ENCODE measurements around the gene TTC38. TPM values are rescaled to one million over a fixed set of nuclear protein-coding genes. Genes with fewer than 3 reads are reported as not detected.

Gene TTC38
- total RNA-seq, 2 donors from 2014 or later: 67.7 to 76.9 TPM

GRCh38 chr22:46234969-46235368, 32.8 kb upstream of the TTC38 start:
- Histone ChIP-seq H3K27me3 (replicated peaks; ENCODE audit: insufficient read depth) (no peaks in the 10 kb centered on the region), H3K4me1 (ENCODE audit: control insufficient read depth in 1 of 2, low read depth in 2 of 2) (peaks cover 3 to 11% of the 10 kb centered on the region in 2 donors), H3K36me3 (peaks cover 4% of the 10 kb centered on the region), H3K4me3 (no peak overlapping the region), H3K9me3 (no peaks in the 10 kb centered on the region), H3K27ac (no peak overlapping the region)
- no peak for TF ChIP-seq CTCF (IDR thresholded peaks at IDR 0.05)
- ATAC-seq (ENCODE audit: insufficient number of reproducible peaks, low FRiP score, low read depth) (no peak), DNase-seq (ENCODE audit: low spot score) (no peak)

- Histone ChIP-seq H3K9me3 (no peaks in the 10 kb centered on the region), H3K27me3 (replicated peaks; ENCODE audit: insufficient read depth) (no peaks in the 10 kb centered on the region), H3K4me1 (ENCODE audit: control insufficient read depth in 1 of 2, low read depth in 2 of 2) (peaks cover 3 to 11% of the 10 kb centered on the region in 2 donors), H3K36me3 (peaks cover 4% of the 10 kb centered on the region), H3K4me3 (no peak overlapping the region), H3K27ac (no peak overlapping the region)
- DNase-seq (ENCODE audit: low spot score): no peak
- ATAC-seq (ENCODE audit: insufficient number of reproducible peaks, low FRiP score, low read depth): no peak
- TF ChIP-seq CTCF (IDR thresholded peaks at IDR 0.05): no peak
Measured at GRCh38 chr22:46237453-46238124, 30.2 kb upstream of the TTC38 start.

- no peak for DNase-seq (ENCODE audit: low spot score)
- TF ChIP-seq CTCF (IDR thresholded peaks at IDR 0.05): no peak
- no peak overlapping the region for H3K27ac ChIP-seq
Measured at GRCh38 chr22:46238541-46238940, 29.3 kb upstream of the TTC38 start.

GRCh38 chr22:46239261-46240048, 28.4 kb upstream of the TTC38 start:
- peaks cover 4% of the 10 kb centered on the region for H3K36me3 ChIP-seq
- H3K27ac ChIP-seq: no peak overlapping the region
- H3K27me3 ChIP-seq (replicated peaks; ENCODE audit: insufficient read depth): no peaks in the 10 kb centered on the region
- no peak for TF ChIP-seq CTCF (IDR thresholded peaks at IDR 0.05)
- no peak overlapping the region for H3K4me3 ChIP-seq
- ATAC-seq (ENCODE audit: insufficient number of reproducible peaks, low FRiP score, low read depth): no peak
- DNase-seq (ENCODE audit: low spot score): no peak
- no peaks in the 10 kb centered on the region for H3K9me3 ChIP-seq
- H3K4me1 ChIP-seq (ENCODE audit: control insufficient read depth in 1 of 2, low read depth in 2 of 2): no peaks in the 10 kb centered on the region

More at GRCh38 chr22:46238541-46238940, 29.3 kb upstream of the TTC38 start:
- no peak overlapping the region for H3K4me3 ChIP-seq
- peaks cover 0 to 6% of the 10 kb centered on the region in 2 donors for H3K4me1 ChIP-seq (ENCODE audit: control insufficient read depth in 1 of 2, low read depth in 2 of 2)
- ATAC-seq (ENCODE audit: insufficient number of reproducible peaks, low FRiP score, low read depth): no peak
- no peaks in the 10 kb centered on the region for H3K9me3 ChIP-seq
- no peaks in the 10 kb centered on the region for H3K27me3 ChIP-seq (replicated peaks; ENCODE audit: insufficient read depth)
- H3K36me3 ChIP-seq: peaks cover 4% of the 10 kb centered on the region

- no peak for TF ChIP-seq CTCF (IDR thresholded peaks at IDR 0.05)
- Histone ChIP-seq H3K9me3 (no peaks in the 10 kb centered on the region), H3K4me3 (no peak overlapping the region), H3K27me3 (replicated peaks; ENCODE audit: insufficient read depth) (no peaks in the 10 kb centered on the region), H3K27ac (no peak overlapping the region), H3K36me3 (peaks cover 4% of the 10 kb centered on the region), H3K4me1 (ENCODE audit: control insufficient read depth in 1 of 2, low read depth in 2 of 2) (no peaks in the 10 kb centered on the region)
- no peak for DNase-seq (ENCODE audit: low spot score)
- ATAC-seq (ENCODE audit: insufficient number of reproducible peaks, low FRiP score, low read depth): no peak
Measured at GRCh38 chr22:46240073-46240472, 27.7 kb upstream of the TTC38 start.

Data from thoracic aorta (tissue), 2 donors.